Measurements from ENCODE around the gene PKMYT1. TPM values are rescaled to one million over a fixed set of nuclear protein-coding genes. Genes with fewer than 3 reads are reported as not detected.

Gene PKMYT1
- total and polyA plus RNA-seq, 2 of the 4 experiments (the other 2 are of a cell fraction), result 1.8 to 14.9 TPM

GRCh38 chr16:3017344-3017743, 37.1 kb upstream of the PKMYT1 start:
- no peak for ATAC-seq (ENCODE audit: low read depth)

More at GRCh38 chr16:3017344-3017743, 37.1 kb upstream of the PKMYT1 start:
- no peak for TF ChIP-seq FOS (IDR thresholded peaks at IDR 0.05; ENCODE audit: low read depth, low read length)
- no peak for TF ChIP-seq CTCF (conservative IDR thresholded peaks at IDR 0.05; ENCODE audit: low read depth, low read length)
- no peak for TF ChIP-seq POLR2A (IDR thresholded peaks at IDR 0.05; ENCODE audit: low read depth, low read length)
- TF ChIP-seq RAD21 (IDR thresholded peaks at IDR 0.05; ENCODE audit: low read length), result no peak
- TF ChIP-seq CEBPB (IDR thresholded peaks at IDR 0.05; ENCODE audit: low read depth, low read length), result no peak
- no peak for TF ChIP-seq ELK1 (IDR thresholded peaks at IDR 0.05; ENCODE audit: borderline replicate concordance, low read depth, low read length)
- TF ChIP-seq NFE2L2 (IDR thresholded peaks at IDR 0.05; ENCODE audit: low read depth, low read length), result no peak
- TF ChIP-seq USF2 (IDR thresholded peaks at IDR 0.05; ENCODE audit: low read depth, low read length), result no peak
- TF ChIP-seq RCOR1 (IDR thresholded peaks at IDR 0.05; ENCODE audit: insufficient replicate concordance, low read length), result no peak
- no peak for TF ChIP-seq MAZ (IDR thresholded peaks at IDR 0.05; ENCODE audit: borderline replicate concordance, low read depth, low read length)
- TF ChIP-seq MAFK (IDR thresholded peaks at IDR 0.05; ENCODE audit: low read depth, low read length), result no peak
- TF ChIP-seq MXI1 (IDR thresholded peaks at IDR 0.05; ENCODE audit: borderline replicate concordance, low read depth, low read length), result no peak
- no peak for TF ChIP-seq SMC3 (IDR thresholded peaks at IDR 0.05; ENCODE audit: low read depth, low read length)
- TF ChIP-seq CHD1 (IDR thresholded peaks at IDR 0.05; ENCODE audit: low read depth, low read length), result no peak
- no peak for TF ChIP-seq RFX5 (IDR thresholded peaks at IDR 0.05; ENCODE audit: low read depth, low read length)
- no peak for TF ChIP-seq BHLHE40 (IDR thresholded peaks at IDR 0.05; ENCODE audit: low read depth, low read length)
- H3K4me3 ChIP-seq (ENCODE audit: insufficient read depth, low read depth, low read length), result no peak overlapping the region
- dilution Hi-C loops (cut with HindIII; ENCODE audit: low sequenced_read_pairs, unreplicated experiment), result no loop called here
- no peak overlapping the region for H4K5ac ChIP-seq (ENCODE audit: low read depth, low read length)
- no peak overlapping the region for H2AFZ ChIP-seq (replicated peaks; ENCODE audit: low read length, poor library complexity)
- H3K4ac ChIP-seq (ENCODE audit: low read depth, low read length), result no peak overlapping the region
- POLR2A ChIA-PET (ENCODE audit: unreplicated experiment), result no interaction called here
- H3K23ac ChIP-seq (ENCODE audit: low read depth, low read length), result no peak overlapping the region
- in situ Hi-C loops (cut with MboI; ENCODE audit: low sequenced_read_pairs), result no loop called here
- peak overlapping the region; percentile 42 for H2AK9ac ChIP-seq (replicated peaks; ENCODE audit: low read depth, low read length, poor library complexity)
- no peaks in the 10 kb centered on the region for H3K9me1 ChIP-seq (ENCODE audit: insufficient read depth, low read length)
- H2BK15ac ChIP-seq (ENCODE audit: low read depth, low read length), result no peak overlapping the region
- no peaks in the 10 kb centered on the region for H3K9me3 ChIP-seq (ENCODE audit: control insufficient read depth, insufficient read depth, low read length)
- H2BK20ac ChIP-seq (ENCODE audit: low read depth, low read length), result no peak overlapping the region
- peaks cover 22% of the 10 kb centered on the region for H4K20me1 ChIP-seq (ENCODE audit: insufficient read depth, low read length)
- intact Hi-C loops (cut with micrococcal nuclease), result no loop called here
- no peak overlapping the region for H3K14ac ChIP-seq (replicated peaks; ENCODE audit: low read depth, low read length)
- no peak for DNase-seq
- no peak overlapping the region for H4K8ac ChIP-seq (ENCODE audit: low read depth in 2 of 2, low read length in 2 of 2)
- H3K4me1 ChIP-seq (ENCODE audit: control insufficient read depth, insufficient read depth, low read length), result peaks cover 3% of the 10 kb centered on the region; the same call in 1 of the 2 replicates
- no peak overlapping the region for H2BK120ac ChIP-seq (ENCODE audit: low read depth, low read length)
- H2BK5ac ChIP-seq (ENCODE audit: low read depth, low read length, poor library complexity, severe bottlenecking), result no peak overlapping the region
- no peak overlapping the region for H3K27ac ChIP-seq (ENCODE audit: insufficient read depth, low read length)
- H3K36me3 ChIP-seq (ENCODE audit: control insufficient read depth, insufficient read depth, low read length), result peaks cover 5% of the 10 kb centered on the region
- peaks cover 22% of the 10 kb centered on the region for H3K27me3 ChIP-seq (ENCODE audit: control insufficient read depth, insufficient read depth, low read length)
- no peak overlapping the region for H3K56ac ChIP-seq (ENCODE audit: extremely low read depth, insufficient read depth, low read length)
- no peak overlapping the region for H2AK5ac ChIP-seq (ENCODE audit: low read depth, low read length)
- no TSS peak for BruUV-seq (replicated peaks)
- WGBS, 2 experiments (ENCODE audit: extremely low coverage in 2 of 2, insufficient read length in 1 of 2), result 50% methylated on average over 5 of the region's 20 CpGs; no CpG with 5 or more reads in 1 of the 2 experiments
- H3K4me2 ChIP-seq (ENCODE audit: low read depth, low read length), result no peak overlapping the region
- no peak overlapping the region for H3K18ac ChIP-seq (ENCODE audit: low read depth, low read length)
- H3K79me1 ChIP-seq (ENCODE audit: low read depth in 1 of 2, low read length in 2 of 2), result peaks cover 0 to 11% of the 10 kb centered on the region in 2 experiments; a peak in 2 of 4 replicates
- no peak overlapping the region for H3K9ac ChIP-seq (ENCODE audit: low read depth, low read length)
- CTCF ChIA-PET, result no interaction called here
- H4K91ac ChIP-seq (ENCODE audit: insufficient read depth, low read depth, low read length), result no peak overlapping the region
